Gastroesophageal sphincter (tissue), 4 donors: ENCODE measurements around the gene TCEAL6. TPM values are rescaled to one million over a fixed set of nuclear protein-coding genes. Genes with fewer than 3 reads are reported as not detected.

Experiments
- ATAC-seq: fragments of 150-250 bp; one replicate; pipeline ENCODE4 v1.9.1; 2016; ENCODE audit warnings: mild to moderate bottlenecking, moderate library complexity
- H3K27ac ChIP-seq, 4 donors: fragments of 200-600 bp; sonication (generic) in 3 of 4; 1 replicate in 3 of 4; 2 replicates in 1 of 4; pipeline ENCODE4 v1.5.1; 2016 to 2019
- H3K27me3 ChIP-seq: fragments of 200-600 bp; sonication (generic); one replicate; pipeline ENCODE4 v1.5.1; 2019
- H3K36me3 ChIP-seq, 2 donors: fragments of 200-600 bp; sonication (generic); one replicate each; pipeline ENCODE4 v1.5.1; 2019; ENCODE audit warnings: control low read depth in 1 of 2
- H3K4me1 ChIP-seq, 3 donors: fragments of 200-600 bp; sonication (generic); 1 replicate in 2 of 3; 2 replicates in 1 of 3; pipeline ENCODE4 v1.5.1; 2016 to 2019; ENCODE audit warnings: control low read depth in 2 of 3
- H3K4me3 ChIP-seq, 2 donors: fragments of 200-600 bp; sonication (generic); one replicate each; pipeline ENCODE4 v1.5.1; 2019; ENCODE audit warnings: mild to moderate bottlenecking in 1 of 2, moderate library complexity in 1 of 2
- H3K9me3 ChIP-seq, 3 donors: fragments of 200-600 bp; sonication (generic); one replicate each; pipeline ENCODE4 v1.5.1; 2017 to 2019; ENCODE audit warnings: control low read depth in 2 of 3
- EP300 ChIP-seq: sonication (generic); formaldehyde crosslinking; IDR thresholded peaks from one replicate; pipeline ENCODE4 v1.6.1; 2017; ENCODE audit warnings: antibody characterized with exemption, mild to moderate bottlenecking
- POLR2A ChIP-seq, 2 donors: fragments of 450-650 bp; IDR thresholded peaks; one replicate each; pipeline ENCODE4 v1.6.1; 2017; ENCODE audit warnings: antibody characterized with exemption in 2 of 2, mild to moderate bottlenecking in 2 of 2, moderate library complexity in 1 of 2
- POLR2AphosphoS5 ChIP-seq: sonication (generic); formaldehyde crosslinking; IDR thresholded peaks from one replicate; pipeline ENCODE4 v1.6.1; 2017; ENCODE audit warnings: antibody characterized with exemption
- WGBS, 2 donors: methylation state at CpG; one replicate each; pipeline ENCODE4 v1.1.5; 2018; ENCODE audit warnings: low coverage in 1 of 2; 5-methylcytosine and 5-hydroxymethylcytosine counted together
- total RNA-seq, 4 donors: library from RNA; depleted of rRNA; stranded (reverse); fragments of >200 nt; gene quantifications; one replicate each; pipeline ENCODE4 v1.1.0, GENCODE V29; 2016
- TF ChIP-seq, protein P1 (sequence below), 4 experiments: fragments of 200-600 bp in 2 of 4; fragments of 450-650 bp in 2 of 4; sonication (generic) in 1 of 4; IDR thresholded peaks; one replicate each; pipeline ENCODE4 v1.5.1; 2017 to 2019; ENCODE audit warnings: antibody characterized with exemption in 4 of 4, mild to moderate bottlenecking in 2 of 4, moderate library complexity in 2 of 4

TCEAL6 gene
- total RNA-seq, 4 donors from 2014 or later: 0.39 to 1.3 TPM; not detected in 2

DNA sequence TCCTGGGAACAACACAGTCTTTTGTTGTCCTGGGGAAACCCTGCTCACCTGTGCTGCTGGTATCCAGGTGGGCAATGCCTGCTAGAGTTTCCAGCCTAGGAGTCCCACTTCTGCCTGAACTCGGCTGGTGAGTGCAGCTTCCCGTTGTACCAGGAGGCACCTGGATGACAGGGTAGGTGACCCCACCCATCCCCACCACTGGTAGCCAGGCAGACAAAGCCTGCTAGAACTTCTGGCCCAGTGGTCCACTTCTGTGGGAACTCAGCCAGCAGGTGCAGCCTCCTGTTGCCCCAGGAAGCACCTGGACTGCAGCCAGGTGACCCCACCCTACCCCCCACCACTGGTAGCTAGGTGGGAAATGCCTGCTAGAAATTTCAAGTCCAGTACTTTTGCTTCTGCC lies 26.5 kb downstream of the TCEAL6 start:
- H3K9me3 ChIP-seq: no peaks in the 10 kb centered on the region
- no peak overlapping the region for H3K4me3 ChIP-seq
- TF ChIP-seq EP300 (no peak), POLR2AphosphoS5 (no peak), POLR2A (IDR thresholded peaks at IDR 0.05) (no peak)
- TF ChIP-seq, protein P1, sequence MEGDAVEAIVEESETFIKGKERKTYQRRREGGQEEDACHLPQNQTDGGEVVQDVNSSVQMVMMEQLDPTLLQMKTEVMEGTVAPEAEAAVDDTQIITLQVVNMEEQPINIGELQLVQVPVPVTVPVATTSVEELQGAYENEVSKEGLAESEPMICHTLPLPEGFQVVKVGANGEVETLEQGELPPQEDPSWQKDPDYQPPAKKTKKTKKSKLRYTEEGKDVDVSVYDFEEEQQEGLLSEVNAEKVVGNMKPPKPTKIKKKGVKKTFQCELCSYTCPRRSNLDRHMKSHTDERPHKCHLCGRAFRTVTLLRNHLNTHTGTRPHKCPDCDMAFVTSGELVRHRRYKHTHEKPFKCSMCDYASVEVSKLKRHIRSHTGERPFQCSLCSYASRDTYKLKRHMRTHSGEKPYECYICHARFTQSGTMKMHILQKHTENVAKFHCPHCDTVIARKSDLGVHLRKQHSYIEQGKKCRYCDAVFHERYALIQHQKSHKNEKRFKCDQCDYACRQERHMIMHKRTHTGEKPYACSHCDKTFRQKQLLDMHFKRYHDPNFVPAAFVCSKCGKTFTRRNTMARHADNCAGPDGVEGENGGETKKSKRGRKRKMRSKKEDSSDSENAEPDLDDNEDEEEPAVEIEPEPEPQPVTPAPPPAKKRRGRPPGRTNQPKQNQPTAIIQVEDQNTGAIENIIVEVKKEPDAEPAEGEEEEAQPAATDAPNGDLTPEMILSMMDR (IDR thresholded peaks at IDR 0.05): no peak
- no peaks in the 10 kb centered on the region for H3K36me3 ChIP-seq
- H3K27me3 ChIP-seq: no peaks in the 10 kb centered on the region
- H3K4me1 ChIP-seq: no peaks in the 10 kb centered on the region
- no CpG with 5 or more reads among the region's 2 CpGs for WGBS, 2 donors
- H3K27ac ChIP-seq: no peak overlapping the region
- no peak for ATAC-seq

DNA sequence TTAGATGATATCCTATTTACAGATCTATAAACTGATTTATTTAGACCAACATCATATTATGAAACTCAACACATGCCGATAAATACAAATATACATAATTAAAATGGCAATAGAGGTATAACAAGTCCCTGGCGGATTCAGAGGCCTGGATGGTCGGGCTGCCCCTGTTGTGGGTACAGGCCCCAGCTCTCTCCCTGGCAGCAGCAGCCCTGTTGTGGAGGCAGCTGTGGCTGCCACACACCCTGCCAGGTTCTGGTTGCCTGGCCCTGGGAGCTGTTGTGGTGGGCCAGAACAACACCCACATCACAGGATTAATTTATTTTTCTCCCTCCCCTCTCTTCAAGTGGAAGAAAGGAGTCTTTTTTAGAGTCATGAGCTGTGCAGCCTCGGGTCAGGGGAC lies 28.9 kb downstream of the TCEAL6 start:
- Histone ChIP-seq H3K27me3 (no peaks in the 10 kb centered on the region), H3K36me3 (no peaks in the 10 kb centered on the region), H3K27ac (no peak overlapping the region), H3K4me1 (no peaks in the 10 kb centered on the region), H3K4me3 (no peak overlapping the region), H3K9me3 (no peaks in the 10 kb centered on the region)
- 89% methylated on average over 3 of the region's 4 CpGs; no CpG with 5 or more reads in 1 of the 2 donors for WGBS, 2 donors
- TF ChIP-seq EP300 (no peak), POLR2A (IDR thresholded peaks at IDR 0.05) (no peak)
- ATAC-seq: no peak

Other genes starting within 250 kb of the TCEAL6 start
- gene ZMAT1, start 210.5 kb downstream of the TCEAL6 start, total RNA-seq: 10 to 100 TPM in 1 of 4 donors, 1 to 10 TPM in 3; 3.5 to 11.1 (median 5.9) TPM
- gene TCEAL2, start 16.8 kb downstream of the TCEAL6 start, total RNA-seq: 10 to 100 TPM; 25.3 to 40.4 (median 34.4) TPM
- gene BEX5, start 13.5 kb upstream of the TCEAL6 start, total RNA-seq: 1 to 10 TPM in 3 of 4 donors, not detected in 1; 2.2 to 4.9 (median 4.8) TPM
- not detected for gene TCP11X1, start 72.8 kb upstream of the TCEAL6 start, total RNA-seq
- gene NXF2, start 104.7 kb upstream of the TCEAL6 start, total RNA-seq: not detected